Esophagus (tissue), 2 donors: ENCODE results near the gene SLC6A3. TPM values are rescaled to one million over a fixed set of nuclear protein-coding genes. Genes with fewer than 3 reads are reported as not detected.
"Not testable (repeated sequence)": the region's sequence is repeated elsewhere in the genome, so short reads cannot be mapped to it uniquely, and the experiment has no call there.

Experiments used
- H3K27ac ChIP-seq, 2 donors: one replicate each; pipeline ENCODE4 v1.5.1; 2013; ENCODE audit warnings: low read depth in 2 of 2, mild to moderate bottlenecking in 2 of 2, inconsistent platforms in 1 of 2, low read length in 1 of 2, moderate library complexity in 1 of 2
- H3K27me3 ChIP-seq, 2 donors: one replicate each; pipeline ENCODE4 v1.6.1; 2013; ENCODE audit warnings: low read length in 2 of 2, control low read depth in 1 of 2, mild to moderate bottlenecking in 1 of 2; ENCODE audit not compliant: insufficient read depth in 2 of 2, control insufficient read depth in 1 of 2
- H3K36me3 ChIP-seq, 2 donors: one replicate each; pipeline ENCODE4 v1.6.1; 2013; ENCODE audit warnings: low read length in 1 of 2; ENCODE audit not compliant: control insufficient read depth in 2 of 2, insufficient read depth in 2 of 2
- H3K4me1 ChIP-seq, 2 donors: one replicate each; pipeline ENCODE4 v1.6.1; 2013; ENCODE audit warnings: low read length in 1 of 2; ENCODE audit not compliant: control insufficient read depth in 2 of 2, insufficient read depth in 2 of 2
- H3K4me3 ChIP-seq, 2 donors: one replicate each; pipeline ENCODE4 v1.5.1; 2013; ENCODE audit warnings: low read length in 2 of 2, mild to moderate bottlenecking in 2 of 2, low read depth in 1 of 2, moderate library complexity in 1 of 2
- H3K9me3 ChIP-seq, 2 donors: one replicate each; pipeline ENCODE4 v1.6.1; 2013; ENCODE audit warnings: mild to moderate bottlenecking in 2 of 2, low read depth in 1 of 2, low read length in 1 of 2, moderate library complexity in 1 of 2; ENCODE audit not compliant: control insufficient read depth in 2 of 2, insufficient read depth in 1 of 2
- WGBS, 2 donors: extraction: QIAGEN DNeasy Blood & Tissue Kit; methylation state at CpG; one replicate each; pipeline ENCODE4 v1.1.7; 2013; 5-methylcytosine and 5-hydroxymethylcytosine counted together
- polyA plus RNA-seq, 2 donors: library from polyadenylated mRNA; stranded (reverse); fragments of 200-250 nt; gene quantifications; one replicate each; pipeline ENCODE4 v1.2.3, GENCODE V29; 2013
- donor health status: healthy with polysubstance abuse.
- donor health status: Bipolar disorder and iron deficiency.

SLC6A3 gene
- polyA plus RNA-seq, 2 donors: 0.11 TPM; not detected in 1

DNA sequence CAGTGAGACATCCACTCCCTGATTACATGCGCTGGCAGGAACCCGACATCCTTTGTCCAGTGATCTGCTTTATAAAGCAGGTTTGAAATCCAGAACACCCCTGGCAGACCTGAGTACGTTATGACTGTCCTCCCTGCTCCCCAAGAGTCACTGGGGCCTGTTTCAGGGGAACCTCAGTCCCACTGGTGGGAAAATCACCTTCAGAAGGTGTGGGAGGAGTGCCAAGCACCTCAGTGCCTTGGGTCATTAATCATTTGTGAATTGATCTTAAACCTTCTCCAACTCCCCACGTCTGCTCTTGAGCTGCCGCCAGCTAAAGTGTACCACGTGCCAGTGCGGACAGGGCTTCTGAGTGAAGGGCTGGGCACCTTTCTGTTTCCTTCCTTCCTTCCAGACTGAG is 16.2 kb downstream of the SLC6A3 start:
- Histone ChIP-seq H3K9me3 (peaks cover 12 to 28% of the 10 kb centered on the region in 2 donors), H3K27ac (no peak overlapping the region), H3K27me3 (peaks cover 0 to 2% of the 10 kb centered on the region in 2 donors), H3K4me1 (no peaks in the 10 kb centered on the region), H3K4me3 (no peak overlapping the region), H3K36me3 (no peaks in the 10 kb centered on the region)
- 78 to 81% methylated on average over 7 of the region's 7 CpGs for WGBS, 2 donors

DNA sequence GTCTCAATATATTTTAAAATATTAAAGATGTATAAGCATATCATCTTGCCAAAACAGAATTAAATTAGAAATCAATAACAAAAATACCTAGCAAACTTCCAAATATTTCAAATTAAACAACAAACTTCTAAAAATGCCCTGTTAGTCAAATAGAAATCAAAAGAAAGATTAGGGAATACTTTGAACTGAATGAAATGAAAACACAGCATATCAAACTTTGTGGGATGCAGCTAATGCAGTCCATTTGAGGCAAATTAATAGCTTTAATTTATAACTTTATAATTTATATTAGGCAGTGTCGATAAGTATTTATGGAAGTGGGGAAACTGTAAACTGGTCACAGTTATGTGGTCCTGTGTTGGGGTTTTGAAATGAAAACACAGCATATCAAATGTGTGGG is 17.1 kb downstream of the SLC6A3 start:
- WGBS, 2 donors: 72 to 83% methylated on average over 1 of the region's 1 CpG
- H3K36me3 ChIP-seq: no peaks in the 10 kb centered on the region
- H3K4me3 ChIP-seq: no peak overlapping the region
- no peaks in the 10 kb centered on the region for H3K4me1 ChIP-seq
- peaks cover 12 to 22% of the 10 kb centered on the region in 2 donors for H3K9me3 ChIP-seq
- no peak overlapping the region for H3K27ac ChIP-seq
- H3K27me3 ChIP-seq: peaks cover 0 to 2% of the 10 kb centered on the region in 2 donors

DNA sequence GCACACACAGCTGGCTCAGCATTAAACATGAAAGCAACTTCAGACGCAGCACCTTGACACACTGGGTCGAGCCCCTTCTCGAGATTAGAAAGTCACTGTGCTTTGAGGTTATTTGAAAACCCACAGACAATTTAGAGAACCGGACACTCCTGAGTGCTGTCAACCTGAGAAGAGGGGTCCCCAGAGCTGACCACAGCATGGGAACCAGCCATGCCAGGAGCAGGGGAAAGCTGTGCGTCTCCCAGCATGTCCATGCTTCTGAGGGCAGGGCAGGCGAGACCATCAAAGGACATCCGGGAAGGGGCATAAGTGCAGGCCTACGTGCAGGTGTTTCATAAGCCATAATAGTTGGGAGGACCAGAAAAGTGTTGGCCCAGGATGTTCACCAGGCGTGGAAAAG is 20.5 kb downstream of the SLC6A3 start:
- 84 to 86% methylated on average over 9 of the region's 9 CpGs for WGBS, 2 donors

DNA sequence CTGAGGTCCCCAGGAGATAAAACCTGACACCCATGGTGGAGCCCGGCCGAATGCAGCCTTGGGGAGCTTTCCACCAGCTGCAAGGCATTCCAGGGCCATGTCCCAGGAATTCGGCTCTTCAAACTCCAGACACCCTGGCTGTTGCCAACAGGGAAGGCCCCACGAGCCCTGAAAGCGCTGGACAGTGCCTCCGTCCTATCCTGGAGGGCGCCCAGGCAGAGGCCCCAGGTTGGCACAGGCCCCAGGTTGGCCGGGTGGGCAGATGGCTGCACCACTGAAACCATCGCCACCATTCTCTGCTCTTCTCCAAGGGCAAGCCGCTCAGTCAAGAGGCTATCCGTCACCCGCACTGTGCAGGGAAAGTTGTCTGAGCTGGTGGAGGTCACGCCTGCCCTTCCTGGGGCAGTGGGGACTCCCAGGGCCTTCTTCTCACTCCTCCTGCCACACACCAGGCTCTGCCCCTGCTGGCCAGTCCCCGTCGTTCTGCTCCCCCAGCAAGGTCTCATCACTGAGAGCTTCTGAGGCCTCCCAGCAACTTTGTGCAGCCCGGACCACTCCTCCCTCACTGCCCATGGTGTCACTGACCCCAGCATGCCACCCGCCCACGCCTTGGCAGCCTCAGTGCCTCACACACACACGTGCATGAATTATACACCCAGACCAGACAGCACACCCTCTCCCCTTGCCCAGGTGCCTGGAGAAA is 21.2 kb downstream of the SLC6A3 start:
- Histone ChIP-seq H3K27ac (no peak overlapping the region), H3K4me1 (no peaks in the 10 kb centered on the region), H3K36me3 (no peaks in the 10 kb centered on the region), H3K9me3 (peaks cover 6 to 9% of the 10 kb centered on the region in 2 donors), H3K27me3 (peaks cover 0 to 2% of the 10 kb centered on the region in 2 donors), H3K4me3 (no peak overlapping the region)
- WGBS, 2 donors: 82% methylated on average over 19 of the region's 19 CpGs

More for the DNA sequence above, 20.5 kb downstream of the SLC6A3 start:
- H3K27me3 ChIP-seq: peaks cover 0 to 2% of the 10 kb centered on the region in 2 donors
- no peak overlapping the region for H3K4me3 ChIP-seq
- H3K4me1 ChIP-seq: no peaks in the 10 kb centered on the region
- H3K36me3 ChIP-seq: no peaks in the 10 kb centered on the region
- H3K9me3 ChIP-seq: peaks cover 11 to 12% of the 10 kb centered on the region in 2 donors
- H3K27ac ChIP-seq: no peak overlapping the region

DNA sequence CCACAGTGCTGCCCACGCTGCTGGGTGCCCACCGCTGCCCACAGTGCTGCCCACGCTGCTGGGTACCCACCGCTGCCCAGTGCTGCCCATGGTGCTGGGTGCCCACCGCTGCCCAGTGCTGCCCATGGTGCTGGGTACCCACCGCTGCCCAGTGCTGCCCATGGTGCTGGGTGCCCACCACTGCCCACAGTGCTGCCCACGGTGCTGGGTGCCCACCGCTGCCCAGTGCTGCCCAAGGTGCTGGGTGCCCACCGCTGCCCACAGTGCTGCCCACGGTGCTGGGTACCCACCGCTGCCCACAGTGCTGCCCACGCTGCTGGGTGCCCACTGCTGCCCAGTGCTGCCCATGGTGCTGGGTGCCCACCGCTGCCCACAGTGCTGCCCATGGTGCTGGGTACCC is 22.7 kb downstream of the SLC6A3 start:
- H3K9me3 ChIP-seq, H3K27me3 ChIP-seq, H3K4me1 ChIP-seq, H3K36me3 ChIP-seq, H3K4me3 ChIP-seq, H3K27ac ChIP-seq: not testable (repeated sequence)
- 86 to 95% methylated on average over 8 to 13 of the region's 13 CpGs for WGBS, 2 donors

DNA sequence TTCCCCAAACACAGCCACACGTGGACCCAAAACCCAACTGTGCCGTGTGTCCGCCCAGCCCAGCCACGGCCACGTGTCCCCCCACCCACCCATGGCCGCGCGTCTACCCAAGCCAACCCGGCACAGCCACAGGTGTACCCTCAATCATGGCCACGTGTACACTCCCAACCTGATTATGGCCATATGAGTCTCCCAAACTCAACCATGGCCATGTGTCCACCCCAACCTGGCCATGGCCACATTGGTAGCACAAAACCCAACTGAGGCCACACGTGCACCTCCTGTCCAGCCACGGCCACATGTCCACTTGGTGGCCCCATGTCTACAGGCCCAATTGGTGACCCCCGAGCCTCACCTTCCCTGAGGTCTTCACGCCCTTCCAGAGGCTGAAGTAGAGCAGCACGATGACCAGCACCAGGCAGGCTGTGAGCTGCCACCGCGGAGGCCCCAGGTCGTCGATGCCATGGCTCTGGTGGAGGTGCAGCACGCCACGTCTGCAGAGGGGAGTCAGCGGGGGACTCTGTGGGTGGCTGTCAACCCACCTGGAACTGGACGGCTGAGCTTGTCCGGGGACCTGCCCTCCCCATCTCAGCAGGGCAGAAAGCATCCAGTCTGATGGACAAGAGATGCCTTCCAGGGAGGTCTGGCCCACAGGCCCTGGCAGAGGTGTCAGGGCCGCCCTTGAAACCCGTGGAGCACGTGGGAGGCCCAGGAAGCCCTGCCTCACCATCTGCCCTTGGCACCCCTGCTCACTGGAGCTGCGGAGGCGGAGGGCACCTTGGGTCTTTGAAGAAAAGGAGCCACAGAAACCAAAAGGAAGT is 23.5 kb downstream of the SLC6A3 start:
- 90 to 92% methylated on average over 29 of the region's 29 CpGs for WGBS, 2 donors
- H3K27me3 ChIP-seq: peaks cover 0 to under 1% of the 10 kb centered on the region in 2 donors
- H3K4me1 ChIP-seq: no peaks in the 10 kb centered on the region
- no peak overlapping the region for H3K4me3 ChIP-seq
- H3K9me3 ChIP-seq: peaks cover 1 to 3% of the 10 kb centered on the region in 2 donors
- H3K27ac ChIP-seq: no peak overlapping the region
- H3K36me3 ChIP-seq: no peaks in the 10 kb centered on the region

DNA sequence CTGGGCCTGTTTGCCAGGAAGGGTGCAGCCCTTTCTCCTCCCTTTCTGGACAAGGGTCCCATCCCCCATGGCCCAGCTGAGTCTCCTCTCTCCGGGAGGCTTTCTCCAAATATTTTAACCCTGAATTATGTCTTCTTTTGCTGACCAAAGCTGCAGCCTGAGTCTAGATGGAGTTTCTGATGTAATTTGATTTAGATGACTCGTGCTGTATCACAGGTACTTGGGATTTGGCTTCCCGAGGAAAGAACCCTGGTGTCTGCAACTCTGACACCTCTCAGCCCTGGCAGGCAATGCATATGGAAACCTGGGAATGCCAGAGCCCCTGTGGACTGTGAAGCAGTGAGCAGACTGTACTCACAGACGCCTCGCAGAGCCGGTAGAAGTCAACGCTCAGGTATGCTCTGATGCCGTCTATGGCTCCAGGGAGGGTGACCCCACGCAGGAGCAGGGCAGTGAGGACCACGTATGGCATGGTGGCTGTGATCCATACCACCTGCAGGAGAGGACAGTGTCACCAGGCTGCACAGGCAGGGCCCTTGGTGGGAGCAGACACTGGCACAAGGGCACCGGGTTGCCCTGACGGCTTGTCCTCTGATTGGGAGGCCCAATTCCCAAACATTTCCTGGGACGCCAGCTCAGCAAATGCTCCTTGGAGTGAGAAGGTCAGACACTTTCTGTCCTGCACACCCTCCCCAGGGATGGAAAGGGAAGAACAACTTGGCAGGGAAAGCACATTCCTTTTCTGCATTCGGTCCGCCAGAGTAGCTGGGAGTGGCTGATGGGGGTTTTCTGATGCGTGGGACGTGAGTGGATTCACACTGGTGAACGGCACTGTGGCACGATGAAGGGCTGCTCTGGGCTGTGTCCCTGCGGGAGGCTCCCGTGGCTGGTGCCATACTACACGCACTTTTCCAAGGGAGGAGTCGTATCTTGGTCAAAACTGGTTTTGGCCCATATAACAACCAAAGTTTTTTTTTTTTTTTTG is 24.7 kb downstream of the SLC6A3 start:
- 53 to 65% methylated on average over 23 of the region's 23 CpGs for WGBS, 2 donors
- H3K27ac ChIP-seq: no peak overlapping the region
- H3K36me3 ChIP-seq: no peaks in the 10 kb centered on the region

DNA sequence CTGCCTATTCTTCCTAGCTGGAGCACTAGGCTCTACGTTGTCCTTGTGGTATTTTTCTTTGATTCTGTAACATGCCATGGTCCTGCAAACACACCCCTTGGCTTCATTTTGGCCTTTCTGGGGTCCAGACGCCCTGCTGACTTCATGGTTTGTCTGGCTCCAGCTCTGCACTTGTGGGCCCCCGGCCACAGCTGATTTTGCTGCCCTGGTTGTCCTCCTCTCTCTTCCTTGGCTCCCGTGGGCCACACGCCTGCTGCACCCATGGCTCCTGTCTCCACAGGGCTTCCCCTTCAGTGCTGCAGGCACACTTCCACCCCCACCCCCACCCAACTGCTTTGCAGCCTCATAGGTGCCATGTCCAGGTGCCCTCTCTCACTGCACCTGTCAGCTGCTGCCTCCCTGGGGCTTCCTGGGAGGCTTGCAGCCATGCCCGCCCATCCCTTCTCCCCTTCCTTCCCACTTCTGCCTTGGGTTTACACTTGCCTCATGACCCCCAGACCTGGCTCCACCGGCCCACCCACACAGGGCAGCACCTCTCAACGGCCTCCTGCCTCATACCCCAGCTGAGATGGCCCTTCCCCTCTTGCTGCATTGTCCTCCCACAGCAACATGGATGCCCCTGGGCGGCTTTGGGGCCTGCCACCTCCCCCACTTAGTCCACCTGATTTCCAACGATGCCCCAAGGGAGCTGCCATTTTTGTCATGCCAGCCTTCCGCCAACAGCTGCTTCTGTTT is 25.6 kb downstream of the SLC6A3 start:
- WGBS, 2 donors: 73 to 75% methylated on average over 11 of the region's 11 CpGs
- H3K4me1 ChIP-seq: no peaks in the 10 kb centered on the region

More for the DNA sequence above, 24.7 kb downstream of the SLC6A3 start:
- Histone ChIP-seq H3K27me3 (no peaks in the 10 kb centered on the region), H3K4me3 (no peak overlapping the region), H3K9me3 (peaks cover 1 to 3% of the 10 kb centered on the region in 2 donors), H3K4me1 (no peaks in the 10 kb centered on the region)

DNA sequence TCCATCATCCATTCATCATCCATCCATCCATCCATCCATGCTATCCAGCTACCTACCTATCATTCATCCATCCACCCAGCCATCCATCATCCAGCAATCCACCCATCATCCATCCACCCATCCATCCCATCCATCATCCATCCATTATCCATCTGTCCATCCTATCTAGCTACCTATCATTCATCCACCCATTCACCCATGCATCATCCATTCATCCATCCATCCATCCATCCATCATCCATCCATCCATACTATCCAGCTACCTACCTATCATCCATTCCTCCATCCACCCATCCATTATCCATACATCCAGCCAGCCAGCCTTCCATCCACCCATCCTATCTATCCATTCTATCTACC is 26.3 kb downstream of the SLC6A3 start:
- H3K9me3 ChIP-seq: peaks cover 0 to 6% of the 10 kb centered on the region in 2 donors
- H3K27me3 ChIP-seq: no peaks in the 10 kb centered on the region
- no peak overlapping the region for H3K4me3 ChIP-seq

More for the DNA sequence above, 25.6 kb downstream of the SLC6A3 start:
- peaks cover 0 to 3% of the 10 kb centered on the region in 2 donors for H3K9me3 ChIP-seq
- H3K4me3 ChIP-seq: no peak overlapping the region
- no peaks in the 10 kb centered on the region for H3K36me3 ChIP-seq
- no peak overlapping the region for H3K27ac ChIP-seq
- H3K27me3 ChIP-seq: no peaks in the 10 kb centered on the region

More for the DNA sequence above, 26.3 kb downstream of the SLC6A3 start:
- no peaks in the 10 kb centered on the region for H3K4me1 ChIP-seq
- no peaks in the 10 kb centered on the region for H3K36me3 ChIP-seq
- H3K27ac ChIP-seq: no peak overlapping the region
